Epidermal melanocyte (primary cell): ENCODE results near the gene GPBAR1.

Source experiments
- DNase-seq: peaks from one replicate; pipeline ENCODE4 v3.0.0; 2011; ENCODE audit warnings: low spot score; ENCODE audit not compliant: insufficient read length

The GPBAR1 gene

DNA sequence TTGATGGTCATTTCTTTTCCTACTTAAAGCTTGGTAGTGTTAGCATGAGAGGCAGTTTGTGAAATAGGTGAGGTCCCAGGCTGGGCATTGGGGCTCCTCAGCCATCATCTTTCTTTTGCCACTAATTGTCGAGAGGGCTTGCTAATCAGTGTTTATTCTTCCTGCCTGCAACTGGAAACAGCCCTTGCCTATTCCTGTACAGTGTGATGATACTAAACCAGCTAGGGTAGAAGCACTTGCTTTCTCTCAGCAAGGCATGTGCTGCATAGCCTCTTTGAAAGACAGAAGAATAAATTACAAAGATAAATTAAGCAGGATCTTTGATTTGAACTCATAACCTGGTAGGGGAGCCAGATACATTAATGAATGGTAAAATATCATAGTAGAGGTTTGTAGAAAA, 16.6 kb upstream of the GPBAR1 start:
- no peak for DNase-seq

GRCh38 chr2:218244665-218245064, 16.1 kb upstream of the GPBAR1 start:
- no peak for DNase-seq

- DNase-seq, result no peak
Measured at GRCh38 chr2:218245214-218245613, 15.6 kb upstream of the GPBAR1 start.

DNA sequence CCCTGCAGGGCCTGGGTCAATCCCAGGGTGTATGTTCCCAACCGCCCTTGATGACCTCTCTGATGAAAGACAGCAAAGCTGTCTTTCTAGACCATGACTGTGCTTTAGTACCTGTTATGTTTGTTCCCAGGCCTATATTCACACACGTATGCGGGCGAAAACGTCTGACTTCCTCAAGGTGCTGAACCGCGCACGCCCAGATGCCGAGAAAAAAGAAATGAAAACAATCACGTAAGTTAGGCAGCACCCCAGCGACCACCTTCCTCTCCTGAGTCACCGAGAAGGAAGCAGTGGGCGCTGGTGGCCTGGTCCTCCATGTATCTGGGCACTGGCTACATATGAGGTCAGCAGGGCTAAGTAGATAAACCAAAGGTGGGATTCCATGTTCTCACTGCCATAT, 11.1 kb upstream of the GPBAR1 start:
- no peak for DNase-seq

GRCh38 chr2:218252509-218253231, 8.1 kb upstream of the GPBAR1 start:
- DNase-seq, result no peak

GRCh38 chr2:218253232-218253625, 7.6 kb upstream of the GPBAR1 start:
- no peak for DNase-seq

- no peak for DNase-seq
Measured at GRCh38 chr2:218255446-218255845, 5.4 kb upstream of the GPBAR1 start.

- no peak for DNase-seq
Measured at GRCh38 chr2:218256612-218257350, 4.0 kb upstream of the GPBAR1 start.

DNA sequence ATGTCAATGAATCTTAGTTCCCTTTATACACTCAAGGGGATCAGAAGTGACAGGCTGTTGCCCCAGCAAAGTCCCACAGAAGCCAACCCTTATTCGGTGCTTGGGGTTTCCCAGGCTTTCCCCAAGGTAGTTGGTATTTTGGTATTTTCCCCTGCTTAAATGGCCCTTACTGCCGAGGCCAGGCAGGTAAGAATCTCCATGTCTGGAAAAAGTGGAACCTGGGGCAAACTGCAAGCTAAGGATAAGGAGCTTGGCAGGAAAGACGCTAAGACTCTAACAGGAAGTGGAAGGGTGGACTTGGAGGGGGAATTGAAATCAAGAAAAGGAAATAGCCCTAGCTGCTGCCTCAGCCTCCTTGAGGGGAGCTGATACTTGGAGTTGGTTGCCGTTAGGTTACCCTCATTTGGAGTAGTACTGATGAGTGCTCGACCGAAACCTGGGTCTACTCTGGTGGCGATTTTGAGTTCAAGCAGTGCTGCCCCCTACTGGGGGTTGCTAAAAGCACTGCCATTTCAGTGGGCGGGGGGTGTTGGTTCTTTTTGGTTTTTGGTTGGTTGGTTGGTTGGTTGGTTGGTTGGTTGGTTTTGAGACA, 3.3 kb upstream of the GPBAR1 start:
- no peak for DNase-seq

DNA sequence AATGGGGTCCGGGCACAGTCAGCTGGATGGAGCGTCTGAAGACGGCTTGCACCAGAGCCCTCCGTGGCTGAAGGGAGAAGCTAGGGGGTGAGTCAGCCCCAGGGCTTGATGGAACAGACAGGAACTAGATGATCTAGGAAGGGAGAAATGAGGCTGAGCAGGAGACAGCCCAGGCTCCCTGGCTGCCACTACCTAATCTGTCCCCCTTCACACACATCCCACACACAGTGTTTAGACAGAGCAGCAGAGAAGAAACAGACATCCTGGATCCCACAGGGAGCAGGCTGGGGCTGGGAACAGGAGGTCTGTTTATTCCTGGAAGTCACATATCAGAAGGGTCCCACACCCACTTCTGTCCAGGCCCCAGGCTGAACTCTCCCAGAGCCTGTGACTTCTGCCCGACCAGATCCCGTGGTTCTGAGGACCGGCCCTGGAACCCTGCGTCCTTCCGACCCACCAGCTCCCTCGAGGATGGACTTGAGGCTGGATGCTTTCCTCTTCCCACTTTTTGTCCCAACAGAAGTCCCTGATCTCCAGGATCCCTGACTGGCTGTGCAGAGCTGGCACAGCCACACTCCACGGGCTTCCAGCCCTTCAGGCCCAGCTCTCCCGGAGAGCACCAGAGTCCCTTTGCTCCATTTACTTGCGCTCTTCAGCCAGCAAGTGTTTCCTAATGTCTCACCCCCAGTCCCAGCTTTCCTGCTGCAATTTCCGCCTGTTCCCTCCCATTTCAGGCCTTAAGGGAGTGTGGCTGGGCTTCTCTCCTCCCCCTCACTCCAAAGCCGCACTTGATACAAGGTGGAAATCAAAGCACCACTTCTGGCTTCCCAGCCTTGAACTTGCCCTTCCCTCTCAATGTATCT, 1.5 kb upstream of the GPBAR1 start:
- DNase-seq, result no peak

DNA sequence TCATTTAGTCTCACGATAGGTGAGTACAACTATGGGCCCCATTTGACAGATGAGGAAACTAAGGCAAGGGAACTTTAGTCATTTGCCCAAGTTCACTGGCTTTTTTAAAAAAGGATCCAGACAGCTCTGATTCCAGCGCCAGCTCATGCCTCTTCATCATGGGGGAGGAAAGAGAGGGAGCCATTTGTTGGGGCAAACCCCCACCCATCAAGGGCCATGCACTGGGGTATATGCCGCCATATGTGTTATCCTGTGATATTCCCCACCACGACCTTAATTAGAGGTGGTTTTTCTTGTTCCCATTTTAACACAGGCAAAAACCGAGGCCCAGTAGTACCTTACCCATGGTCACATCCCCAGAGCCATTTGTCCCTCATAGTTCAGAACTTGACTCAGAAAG, 649 bp upstream of the GPBAR1 start:
- no peak for DNase-seq

- no peak for DNase-seq
Measured at GRCh38 chr2:218261423-218262236, 815 bp downstream of the GPBAR1 start.

DNA sequence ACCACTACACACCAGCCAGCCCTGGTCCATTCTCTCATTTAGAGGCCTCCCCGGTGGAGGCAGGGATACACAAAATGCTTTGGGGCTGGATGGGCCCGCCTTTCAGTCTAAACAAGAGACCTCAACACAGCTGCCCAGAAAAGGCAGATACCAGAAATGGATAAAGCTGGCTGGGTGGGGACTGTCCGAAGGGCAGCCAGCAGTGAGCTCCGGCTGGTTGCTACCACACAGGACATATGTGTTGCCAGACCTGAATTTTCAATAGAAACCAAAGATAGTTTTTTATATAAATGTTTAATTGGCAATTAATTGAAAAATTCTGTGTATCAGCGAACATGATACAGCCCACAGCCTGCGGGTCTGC, 1.4 kb downstream of the GPBAR1 start:
- DNase-seq, result no peak

DNA sequence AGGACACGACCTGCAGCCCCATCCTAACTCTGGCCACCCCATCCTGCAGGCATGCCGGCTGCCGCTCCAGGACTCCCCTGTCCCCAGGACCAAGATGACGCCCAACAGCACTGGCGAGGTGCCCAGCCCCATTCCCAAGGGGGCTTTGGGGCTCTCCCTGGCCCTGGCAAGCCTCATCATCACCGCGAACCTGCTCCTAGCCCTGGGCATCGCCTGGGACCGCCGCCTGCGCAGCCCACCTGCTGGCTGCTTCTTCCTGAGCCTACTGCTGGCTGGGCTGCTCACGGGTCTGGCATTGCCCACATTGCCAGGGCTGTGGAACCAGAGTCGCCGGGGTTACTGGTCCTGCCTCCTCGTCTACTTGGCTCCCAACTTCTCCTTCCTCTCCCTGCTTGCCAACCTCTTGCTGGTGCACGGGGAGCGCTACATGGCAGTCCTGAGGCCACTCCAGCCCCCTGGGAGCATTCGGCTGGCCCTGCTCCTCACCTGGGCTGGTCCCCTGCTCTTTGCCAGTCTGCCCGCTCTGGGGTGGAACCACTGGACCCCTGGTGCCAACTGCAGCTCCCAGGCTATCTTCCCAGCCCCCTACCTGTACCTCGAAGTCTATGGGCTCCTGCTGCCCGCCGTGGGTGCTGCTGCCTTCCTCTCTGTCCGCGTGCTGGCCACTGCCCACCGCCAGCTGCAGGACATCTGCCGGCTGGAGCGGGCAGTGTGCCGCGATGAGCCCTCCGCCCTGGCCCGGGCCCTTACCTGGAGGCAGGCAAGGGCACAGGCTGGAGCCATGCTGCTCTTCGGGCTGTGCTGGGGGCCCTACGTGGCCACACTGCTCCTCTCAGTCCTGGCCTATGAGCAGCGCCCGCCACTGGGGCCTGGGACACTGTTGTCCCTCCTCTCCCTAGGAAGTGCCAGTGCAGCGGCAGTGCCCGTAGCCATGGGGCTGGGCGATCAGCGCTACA, 2.1 kb downstream of the GPBAR1 start:
- DNase-seq, result no peak

DNA sequence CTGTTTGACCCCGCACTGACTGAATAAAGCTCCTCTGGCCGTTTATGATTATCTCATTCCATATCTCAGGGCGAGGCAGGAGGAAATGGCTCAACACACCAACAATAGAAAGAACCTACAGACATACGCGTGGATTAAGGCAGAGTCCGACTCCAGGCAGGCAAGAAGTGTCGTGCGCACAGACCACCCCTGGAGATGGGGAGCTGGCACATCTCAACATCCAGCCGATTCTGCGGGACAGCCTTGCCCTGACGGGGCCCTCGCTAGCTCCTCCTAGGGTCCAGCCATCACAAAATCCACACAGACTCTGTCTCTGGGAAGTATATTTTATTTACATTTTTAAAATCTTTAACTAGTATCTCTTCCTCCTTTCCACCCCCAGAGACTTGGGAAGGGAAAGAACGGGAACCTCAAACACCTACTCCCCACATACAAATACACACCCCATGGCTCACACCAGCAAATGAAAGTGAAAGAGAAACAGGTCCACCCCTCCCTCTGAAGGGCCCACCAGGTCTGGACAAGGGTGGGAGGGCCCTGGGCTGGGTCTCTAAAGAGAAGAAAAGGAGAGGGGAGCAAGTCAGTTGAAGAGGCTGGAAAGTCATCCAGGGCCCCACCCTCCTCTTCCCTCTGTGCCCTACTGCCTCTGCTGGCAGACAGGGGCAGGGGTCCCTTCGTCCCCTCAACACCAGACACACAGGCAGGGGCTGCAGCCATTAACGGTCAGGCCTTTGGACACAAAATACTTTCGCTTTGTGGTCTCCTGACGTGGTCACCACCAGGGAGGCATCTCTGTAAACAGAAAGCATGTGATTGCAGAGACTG, 3.2 kb downstream of the GPBAR1 start:
- DNase-seq, result no peak

DNA sequence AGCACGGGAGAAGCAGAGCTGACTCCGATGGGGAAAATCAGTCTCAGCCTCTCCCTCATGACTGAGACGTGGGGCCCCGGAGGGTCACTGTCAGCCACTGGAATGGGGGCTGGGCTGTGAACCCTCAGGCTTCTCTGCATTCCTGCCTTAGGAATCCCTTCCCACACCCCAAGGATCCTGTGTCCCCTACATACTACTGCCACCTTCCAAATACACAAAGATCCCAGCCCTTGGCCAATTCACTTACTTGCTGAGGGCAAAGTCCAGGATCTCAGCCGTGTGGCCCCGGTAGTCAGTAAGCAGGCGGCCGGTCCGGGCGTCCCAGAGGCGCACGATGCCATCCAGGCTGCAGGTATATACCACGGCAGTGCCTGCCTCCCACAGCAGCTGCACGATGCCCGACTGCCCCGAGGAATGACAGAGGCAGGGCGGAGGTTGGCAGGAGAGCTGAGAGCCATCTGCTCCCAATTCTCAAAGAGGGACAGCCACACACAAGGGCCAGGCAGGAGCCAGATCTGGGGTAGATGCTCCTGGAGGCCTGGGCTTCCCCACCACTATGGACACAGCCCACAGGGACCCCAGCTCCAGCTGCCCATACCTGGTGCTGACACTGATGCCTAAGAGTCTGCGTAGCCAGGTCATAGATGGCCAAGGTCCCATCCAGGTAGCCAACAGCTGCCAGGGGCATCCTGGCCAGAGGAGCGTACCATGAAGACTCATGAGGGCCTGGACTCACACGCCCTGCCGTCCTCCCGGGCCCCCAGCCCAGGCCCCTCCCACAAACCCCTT, 4.2 kb downstream of the GPBAR1 start:
- DNase-seq, result no peak

- no peak for DNase-seq
Measured at GRCh38 chr2:218265626-218266025, 4.8 kb downstream of the GPBAR1 start.

GRCh38 chr2:218266316-218266979, 5.6 kb downstream of the GPBAR1 start:
- DNase-seq, result no peak
